Measurements from ENCODE around the gene EFL1.

Gene EFL1

GRCh38 chr15:82173108-82173507 is 89.4 kb downstream of the EFL1 start:
- TF ChIP-seq CTCF (IDR thresholded peaks at IDR 0.05; ENCODE audit: extremely low read depth, insufficient read depth, missing control alignments) = no peak
- in situ Hi-C loops (cut with MboI; ENCODE audit: low pct_unique_long_range_greater_than_20kb, low sequenced_read_pairs, unreplicated experiment) = no loop called here
- DNase-seq (ENCODE audit: low spot score) = no peak

DNA sequence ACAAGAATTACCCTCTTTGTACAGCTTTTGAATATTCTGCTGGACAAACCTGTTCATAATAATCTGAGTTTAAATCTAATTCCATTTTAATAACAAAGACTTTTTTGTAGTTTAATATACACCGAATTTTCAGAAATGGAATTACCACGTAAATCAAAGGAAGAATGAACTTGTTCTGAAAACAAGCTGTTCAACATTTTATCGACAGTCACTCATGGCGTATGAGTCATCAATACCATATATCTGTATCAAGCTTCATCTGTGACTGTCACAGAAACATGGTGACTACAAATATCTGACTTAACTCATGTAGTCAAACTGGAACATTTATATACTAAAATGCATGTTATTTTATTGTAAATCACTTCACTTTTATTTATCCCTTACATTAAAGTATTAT is 90.0 kb downstream of the EFL1 start:
- no peak for DNase-seq (ENCODE audit: low spot score)
- in situ Hi-C loops (cut with MboI; ENCODE audit: low pct_unique_long_range_greater_than_20kb, low sequenced_read_pairs, unreplicated experiment) = no loop called here
- no peak for TF ChIP-seq CTCF (IDR thresholded peaks at IDR 0.05; ENCODE audit: extremely low read depth, insufficient read depth, missing control alignments)

DNA sequence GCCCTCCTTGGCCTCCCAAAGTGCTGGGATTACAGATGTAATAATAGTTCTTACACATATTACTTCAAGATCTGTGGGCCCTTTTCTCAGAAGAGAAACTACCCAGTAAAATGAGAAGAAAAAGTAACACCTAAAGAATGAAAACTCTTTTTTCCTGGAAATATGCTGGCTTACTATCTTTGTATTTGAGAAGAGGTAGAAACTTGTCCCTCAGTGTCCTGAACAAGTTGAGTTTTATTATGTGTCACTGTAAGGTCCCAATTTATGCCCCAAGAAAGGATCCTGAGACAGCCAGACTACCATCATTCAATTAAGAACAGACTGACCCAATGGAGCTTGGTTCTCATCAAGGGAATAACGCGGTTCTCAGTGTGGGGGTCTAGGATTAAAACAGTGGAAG is 93.8 kb downstream of the EFL1 start:
- TF ChIP-seq CTCF (IDR thresholded peaks at IDR 0.05; ENCODE audit: extremely low read depth, insufficient read depth, missing control alignments) = no peak
- DNase-seq (ENCODE audit: low spot score) = no peak
- in situ Hi-C loops (cut with MboI; ENCODE audit: low pct_unique_long_range_greater_than_20kb, low sequenced_read_pairs, unreplicated experiment) = no loop called here

DNA sequence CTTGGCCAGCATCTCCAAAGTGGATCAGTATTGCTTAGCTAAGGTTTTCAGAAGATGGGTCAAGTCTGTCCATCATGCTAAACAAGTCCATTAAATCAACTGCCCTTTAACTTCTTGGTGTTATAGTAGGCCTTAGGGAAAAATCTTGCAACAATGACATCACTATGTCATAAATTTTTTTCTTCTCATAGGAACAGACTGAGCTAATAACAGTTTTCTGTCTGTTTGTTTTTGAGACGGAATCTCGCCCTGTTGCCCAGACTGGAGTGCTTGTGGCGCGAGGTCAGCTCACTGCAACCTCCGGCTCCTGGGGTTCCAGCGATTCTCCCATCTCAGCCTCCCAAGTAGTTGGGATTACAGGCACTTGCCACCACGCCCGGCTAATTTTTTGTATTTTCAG is 94.2 kb downstream of the EFL1 start:
- in situ Hi-C loops (cut with MboI; ENCODE audit: low pct_unique_long_range_greater_than_20kb, low sequenced_read_pairs, unreplicated experiment) = no loop called here
- DNase-seq (ENCODE audit: low spot score) = no peak
- TF ChIP-seq CTCF (IDR thresholded peaks at IDR 0.05; ENCODE audit: extremely low read depth, insufficient read depth, missing control alignments) = no peak

GRCh38 chr15:82165948-82166376 is 96.6 kb downstream of the EFL1 start:
- TF ChIP-seq CTCF (IDR thresholded peaks at IDR 0.05; ENCODE audit: extremely low read depth, insufficient read depth, missing control alignments) = no peak
- DNase-seq (ENCODE audit: low spot score) = no peak
- in situ Hi-C loops (cut with MboI; ENCODE audit: low pct_unique_long_range_greater_than_20kb, low sequenced_read_pairs, unreplicated experiment) = no loop called here

DNA sequence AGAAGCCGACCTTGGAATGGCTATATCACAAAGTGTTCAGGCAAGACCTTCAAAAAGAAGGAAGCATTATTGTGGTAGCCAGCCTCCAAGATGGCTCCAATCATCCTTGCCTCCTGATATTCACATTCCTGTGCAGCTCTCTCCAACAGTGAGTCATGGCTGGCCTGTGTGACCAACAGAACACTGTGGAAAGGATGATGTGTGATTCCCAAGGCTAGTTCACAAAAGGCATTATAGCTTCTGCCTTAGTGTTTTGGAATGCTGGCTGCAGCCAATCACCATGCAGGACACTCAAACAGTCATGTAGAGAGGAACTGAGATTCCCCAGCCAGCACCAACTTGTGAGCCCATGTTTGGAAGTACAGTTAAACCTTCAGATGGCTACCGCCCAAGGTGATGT is 102.6 kb downstream of the EFL1 start:
- TF ChIP-seq CTCF (IDR thresholded peaks at IDR 0.05; ENCODE audit: extremely low read depth, insufficient read depth, missing control alignments) = no peak
- in situ Hi-C loops (cut with MboI; ENCODE audit: low pct_unique_long_range_greater_than_20kb, low sequenced_read_pairs, unreplicated experiment) = no loop called here
- DNase-seq (ENCODE audit: low spot score) = no peak

- in situ Hi-C loops (cut with MboI; ENCODE audit: low pct_unique_long_range_greater_than_20kb, low sequenced_read_pairs, unreplicated experiment) = no loop called here
- TF ChIP-seq CTCF (IDR thresholded peaks at IDR 0.05; ENCODE audit: extremely low read depth, insufficient read depth, missing control alignments) = no peak
Observed at GRCh38 chr15:82158811-82159210, 103.7 kb downstream of the EFL1 start.

More at GRCh38 chr15:82158811-82159210, 103.7 kb downstream of the EFL1 start:
- DNase-seq (ENCODE audit: low spot score) = no peak

All from GM13977 (cell line).